GM04503 (cell line): Measurements from ENCODE around the gene BRINP2.
A peak's percentile ranks its signal among the peaks of the same experiment; 100 is the strongest.

Source experiments
- DNase-seq: peaks from one replicate; pipeline ENCODE4 v3.0.0-alpha.2; 2012; ENCODE audit warnings: low read depth

The BRINP2 gene

DNA sequence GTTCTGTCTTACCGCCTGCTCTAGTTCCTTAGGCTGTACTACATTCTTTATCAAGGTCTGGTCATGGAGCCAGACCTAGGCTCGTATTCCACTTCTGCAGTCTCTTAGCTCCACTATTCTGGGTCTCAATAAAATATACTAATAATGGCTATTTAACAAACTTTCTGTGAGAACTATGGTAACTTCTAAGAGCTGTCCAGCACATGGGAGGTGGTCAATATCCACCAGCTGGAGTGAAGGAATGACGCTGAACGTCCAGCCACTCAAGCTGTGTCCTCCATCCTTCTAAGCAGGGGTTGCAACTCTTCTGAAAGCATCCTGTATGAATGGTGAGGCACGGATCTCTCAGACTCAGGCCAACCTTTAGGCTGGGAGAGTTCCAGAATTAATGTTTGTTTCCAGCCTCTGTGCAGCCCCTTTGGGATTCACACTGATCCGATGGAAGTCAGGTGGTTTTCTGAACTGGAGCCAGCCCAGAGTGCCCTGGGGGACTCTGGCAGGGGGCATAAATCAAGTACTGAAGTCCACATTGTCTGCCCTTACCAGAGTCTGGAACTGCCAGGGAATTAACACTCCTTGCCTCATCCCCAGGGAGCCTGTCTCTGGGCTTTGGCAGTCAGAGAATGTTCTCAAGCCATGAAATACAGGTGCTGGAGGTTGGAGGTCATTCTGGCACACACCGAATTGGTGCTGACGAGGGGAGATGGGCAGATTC is 57.4 kb downstream of the BRINP2 start:
- no peak for DNase-seq

DNA sequence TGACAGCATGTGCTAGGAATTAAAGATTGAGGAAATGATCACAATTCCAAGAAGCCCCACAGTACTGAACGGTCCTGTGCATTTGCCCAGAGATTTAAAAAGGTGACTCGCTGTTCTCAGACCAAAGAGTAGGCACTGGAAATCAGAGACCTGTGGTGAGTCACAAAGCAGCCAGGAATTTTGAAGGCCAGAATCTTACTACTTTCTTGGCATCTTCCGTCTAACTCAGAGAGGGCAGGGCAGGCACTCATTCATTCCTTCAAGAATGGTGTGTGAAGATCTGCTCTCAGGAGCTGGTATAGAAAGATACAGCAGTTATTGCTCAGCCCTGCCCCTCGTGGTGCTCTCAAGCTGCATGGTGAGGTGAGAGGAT is 57.9 kb downstream of the BRINP2 start:
- no peak for DNase-seq

DNA sequence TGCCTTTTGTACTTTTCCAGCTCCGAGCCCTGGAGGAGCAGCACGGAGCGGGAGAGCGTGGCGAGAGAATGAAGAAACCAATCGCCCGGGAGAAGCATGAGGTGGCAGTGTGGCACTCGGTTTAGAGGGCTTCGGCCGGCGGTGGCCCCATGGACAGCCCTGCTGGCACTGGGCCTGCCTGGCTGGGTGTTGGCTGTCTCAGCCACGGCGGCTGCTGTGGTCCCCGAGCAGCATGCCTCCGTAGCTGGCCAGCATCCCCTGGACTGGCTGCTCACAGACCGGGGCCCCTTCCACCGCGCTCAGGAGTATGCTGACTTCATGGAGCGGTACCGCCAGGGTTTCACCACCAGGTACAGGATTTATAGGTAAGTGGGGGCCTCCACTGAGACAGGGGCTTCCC is 59.0 kb downstream of the BRINP2 start:
- no peak for DNase-seq

DNA sequence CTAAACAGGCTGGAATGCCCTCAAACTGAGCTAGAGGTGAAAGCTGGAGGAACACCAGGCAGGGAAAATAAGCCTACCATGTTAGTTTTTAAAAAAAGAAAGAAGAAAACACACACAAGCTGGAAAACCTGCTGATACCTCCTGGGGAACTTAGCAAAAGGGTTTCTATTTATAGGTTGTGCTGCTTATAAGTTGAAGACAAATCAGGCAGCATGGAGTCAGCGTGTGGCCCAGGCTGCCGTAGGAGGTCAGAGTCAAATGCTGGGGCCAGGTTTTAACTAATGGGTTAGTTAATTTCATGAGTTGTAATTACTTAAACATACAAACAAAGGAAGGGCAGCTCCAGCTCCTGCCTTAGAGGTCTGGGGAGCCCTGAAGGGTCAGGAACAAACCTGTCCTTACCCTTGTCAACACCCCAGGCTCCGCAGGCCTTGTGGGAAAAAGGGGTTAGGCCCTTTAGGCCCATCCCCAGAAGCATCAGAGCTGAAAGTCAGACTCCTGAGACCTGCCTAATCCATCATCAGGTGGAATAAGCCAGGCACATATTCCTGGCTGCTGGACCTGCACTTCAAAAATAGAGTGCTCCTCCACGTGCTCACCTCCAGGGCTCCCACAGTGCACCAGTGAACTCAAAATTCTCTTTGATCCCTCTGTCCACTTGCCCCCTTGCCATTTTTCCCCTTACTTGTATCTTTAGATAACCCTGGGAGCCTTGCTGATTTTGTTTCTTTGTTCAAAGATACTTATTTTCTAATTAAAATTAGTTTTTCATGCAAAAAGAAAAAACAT is 59.7 kb downstream of the BRINP2 start:
- DNase-seq = no peak

DNA sequence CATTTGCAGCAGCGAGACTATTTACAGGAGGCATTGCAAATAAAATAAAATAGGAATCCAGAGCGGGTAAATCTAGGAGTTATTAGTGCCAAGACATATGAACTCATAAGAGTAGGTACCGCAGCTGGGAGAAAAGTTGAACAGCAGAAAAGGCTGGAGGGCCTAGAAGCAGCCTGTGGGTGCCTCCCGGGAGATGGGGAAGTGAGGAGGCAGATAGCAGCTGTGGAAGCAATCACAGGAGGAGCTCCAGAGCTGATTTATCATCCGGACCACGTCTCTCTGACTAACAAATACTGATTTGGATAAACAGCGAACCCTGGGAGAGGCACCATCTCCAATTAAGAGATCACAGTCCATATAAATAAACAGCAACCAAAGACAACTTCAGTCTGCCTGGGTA is 64.6 kb downstream of the BRINP2 start:
- DNase-seq = no peak

DNA sequence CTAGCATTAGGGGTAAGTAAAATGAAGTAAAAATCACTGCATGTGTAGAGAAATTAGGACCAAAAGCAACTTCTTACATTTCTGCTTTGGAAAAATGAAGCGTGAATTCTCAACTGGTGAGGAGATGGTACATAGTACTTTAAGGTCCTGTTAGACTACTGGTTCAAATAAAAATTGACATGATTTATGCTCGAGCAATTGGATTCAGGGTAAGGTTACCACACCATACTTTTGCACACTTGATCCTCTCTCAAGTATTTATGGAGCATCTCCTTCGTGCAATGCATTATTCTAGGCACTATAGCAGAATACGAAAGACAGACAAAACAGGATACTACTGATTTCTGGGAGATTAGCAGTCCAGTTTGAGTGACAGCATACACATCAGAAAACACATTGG is 66.2 kb downstream of the BRINP2 start:
- DNase-seq = no peak

DNA sequence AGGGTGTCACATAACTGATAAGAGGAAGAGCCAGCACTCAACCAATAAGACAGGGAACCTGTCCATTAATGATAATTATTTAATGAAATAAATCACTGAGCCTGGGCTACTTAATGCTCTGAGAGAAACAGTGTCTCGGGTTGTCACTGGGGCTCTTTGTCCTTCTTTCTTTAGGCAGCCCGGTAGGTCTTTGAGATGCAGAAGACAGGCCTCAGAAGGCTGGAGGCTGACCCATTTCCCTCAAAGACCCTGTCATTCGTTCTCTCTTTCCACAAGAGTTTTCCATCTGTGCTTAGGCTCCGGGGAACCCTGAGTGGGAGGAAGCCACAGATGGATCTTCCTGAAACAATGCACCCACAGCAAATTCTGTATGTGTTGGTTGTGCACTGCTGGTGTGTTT is 68.2 kb downstream of the BRINP2 start:
- no peak for DNase-seq

DNA sequence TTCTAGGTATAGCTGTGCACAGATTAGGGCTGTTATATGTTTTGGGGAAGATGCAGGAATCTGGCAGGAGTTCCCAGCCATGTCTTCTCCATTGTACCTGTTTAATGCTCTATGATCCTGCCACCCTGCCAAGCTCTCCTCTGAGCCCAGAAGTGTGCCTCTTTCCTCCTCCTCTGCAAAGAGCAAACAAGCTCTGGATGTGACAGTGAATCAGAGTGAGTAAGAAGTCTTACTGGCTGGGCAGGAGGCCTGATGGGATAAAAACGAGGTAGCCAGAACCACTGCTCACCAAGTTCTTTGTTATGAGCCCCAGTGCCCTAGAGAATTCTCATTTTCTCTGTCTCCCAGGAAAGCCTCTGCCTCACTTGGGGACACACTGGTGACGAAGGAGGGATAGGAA is 69.0 kb downstream of the BRINP2 start:
- DNase-seq = no peak

DNA sequence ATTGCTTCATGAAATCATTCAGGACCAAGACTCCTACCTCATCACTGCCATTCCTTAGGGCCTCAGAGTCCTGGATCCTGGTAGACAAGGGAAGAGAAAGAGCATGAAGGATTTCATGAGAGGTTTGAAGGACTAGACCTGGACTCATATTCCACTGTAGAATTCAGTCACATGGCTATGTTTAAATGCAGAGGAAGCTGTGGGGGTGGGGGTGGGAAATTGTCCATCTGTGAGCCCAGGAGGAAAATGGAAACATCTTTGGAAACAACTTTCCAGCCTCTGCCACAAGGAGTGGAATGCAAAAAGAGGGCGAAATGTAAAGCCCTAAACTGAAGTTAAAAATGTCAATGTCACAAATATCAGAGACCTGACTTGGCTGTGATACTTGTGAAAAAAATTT is 73.0 kb downstream of the BRINP2 start:
- no peak for DNase-seq

DNA sequence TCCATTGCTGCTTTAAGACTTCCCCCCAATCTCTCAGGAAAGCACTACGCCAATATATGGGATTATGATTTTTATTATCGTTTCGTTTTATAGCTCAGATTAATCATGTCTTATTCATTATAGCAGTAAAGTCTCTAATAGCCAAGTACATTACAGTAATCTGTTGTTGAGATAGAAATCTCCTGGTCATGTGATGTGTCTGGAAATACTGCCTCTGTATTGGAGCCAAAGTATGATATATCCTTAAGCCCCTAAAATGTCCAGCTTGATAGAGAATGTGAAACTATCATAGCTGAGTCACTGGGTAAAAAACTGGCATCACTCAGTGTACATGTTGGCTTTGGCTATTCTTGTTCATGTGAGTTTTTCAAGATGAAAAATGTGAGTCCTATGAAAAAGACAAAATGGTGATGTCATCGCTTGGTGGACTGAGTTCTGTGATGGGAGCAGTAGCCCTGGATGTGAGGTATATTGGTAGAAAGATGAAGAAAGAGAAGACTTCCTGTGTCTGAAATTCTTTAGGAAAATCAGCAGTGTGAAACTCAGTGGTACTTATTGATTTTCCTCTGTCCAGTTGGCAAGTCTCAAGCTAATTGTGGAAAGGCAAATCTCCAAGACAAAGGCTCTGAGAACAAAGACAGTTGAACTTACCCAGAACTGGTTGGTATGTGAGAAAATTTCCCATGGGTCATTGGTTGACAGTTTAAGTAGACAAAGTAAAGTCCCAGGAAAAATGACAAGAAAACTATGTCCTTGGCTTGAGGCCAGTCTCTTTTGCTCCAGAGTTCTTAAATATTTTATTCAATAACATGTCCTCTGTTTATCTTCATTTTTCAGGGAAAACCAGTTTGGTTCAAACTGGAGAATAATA is 76.2 kb downstream of the BRINP2 start:
- DNase-seq = no peak

DNA sequence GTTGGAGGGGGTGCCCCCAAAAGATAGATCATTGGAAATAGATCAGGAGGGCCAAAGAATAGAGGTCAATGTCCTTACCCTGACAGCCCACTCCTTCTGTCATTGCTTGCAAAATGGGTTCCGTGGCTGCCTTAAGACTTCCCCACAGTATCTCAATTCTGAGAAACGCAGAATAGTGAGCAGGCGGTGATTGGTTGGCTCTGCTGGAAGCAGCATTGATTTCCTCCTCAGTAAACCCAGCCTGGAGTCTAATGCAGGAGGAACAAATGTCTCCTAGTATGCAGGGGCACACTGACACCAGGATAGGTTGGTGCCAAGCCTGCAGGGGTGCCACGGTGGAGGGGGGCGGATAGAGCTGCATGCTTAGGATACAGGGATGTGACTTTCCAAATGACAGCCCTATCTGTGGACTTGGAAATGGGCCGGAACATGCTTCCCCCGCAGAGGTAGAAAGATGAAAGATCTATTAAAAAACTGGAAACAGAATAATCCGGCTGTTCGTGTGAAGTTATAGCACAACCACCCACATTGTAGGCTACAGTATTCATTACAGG is 76.9 kb downstream of the BRINP2 start:
- DNase-seq = no peak

DNA sequence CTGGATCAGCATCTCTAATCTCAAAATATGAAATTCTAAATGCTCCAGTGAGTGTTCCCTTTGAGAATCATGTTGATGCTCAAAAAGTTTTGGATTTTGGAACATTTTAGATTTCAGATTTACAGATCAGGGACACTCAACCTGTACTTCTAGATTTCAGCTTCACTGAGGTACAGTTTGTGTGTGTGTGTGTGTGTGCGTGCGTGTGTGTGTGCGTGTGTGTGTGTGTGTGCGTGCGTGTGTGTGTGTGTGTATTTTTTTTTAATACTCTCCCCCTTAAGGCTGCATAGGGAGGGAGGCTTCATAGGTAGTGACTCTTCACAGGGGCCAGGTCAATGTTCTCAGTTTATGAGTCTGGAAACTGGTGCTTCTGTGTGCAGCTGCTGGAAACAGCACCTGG is 77.5 kb downstream of the BRINP2 start:
- no peak for DNase-seq

DNA sequence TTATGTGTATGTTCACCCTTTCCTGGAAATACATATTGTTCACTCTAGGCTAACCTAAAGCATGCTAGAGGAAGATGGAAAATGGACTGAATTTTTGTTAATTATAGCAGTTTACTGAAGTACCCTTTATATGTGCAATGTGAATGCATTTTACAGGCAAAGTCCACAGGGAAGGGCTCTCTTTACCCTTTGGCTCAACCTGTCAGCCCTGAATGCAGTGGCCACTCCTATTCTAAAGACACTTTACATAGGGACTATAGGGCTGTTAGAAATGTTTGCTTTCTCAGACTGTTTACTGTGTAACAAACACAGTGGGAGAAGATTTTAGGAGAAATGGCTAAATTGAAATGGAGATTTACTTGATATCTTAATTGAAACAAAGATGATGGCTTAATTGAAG is 78.5 kb downstream of the BRINP2 start:
- DNase-seq = no peak

DNA sequence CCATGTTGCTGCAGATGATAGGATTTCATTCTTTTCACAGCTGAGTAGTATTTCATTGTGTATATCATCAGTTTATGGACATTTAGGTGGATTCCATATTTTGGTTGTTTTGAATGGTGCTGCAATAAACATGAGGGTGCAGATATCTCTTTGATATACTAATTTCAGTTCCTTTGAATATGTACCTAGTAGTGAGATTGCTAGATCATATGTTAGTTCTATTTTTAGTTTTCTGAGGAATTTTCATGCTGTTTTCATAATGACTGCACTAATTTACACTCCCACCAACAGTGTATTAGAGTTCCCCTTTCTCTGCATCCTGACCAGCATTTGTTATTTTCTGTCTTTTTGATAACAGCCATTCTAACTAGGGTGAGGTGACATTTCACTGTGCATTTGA is 82.1 kb downstream of the BRINP2 start:
- DNase-seq = no peak

DNA sequence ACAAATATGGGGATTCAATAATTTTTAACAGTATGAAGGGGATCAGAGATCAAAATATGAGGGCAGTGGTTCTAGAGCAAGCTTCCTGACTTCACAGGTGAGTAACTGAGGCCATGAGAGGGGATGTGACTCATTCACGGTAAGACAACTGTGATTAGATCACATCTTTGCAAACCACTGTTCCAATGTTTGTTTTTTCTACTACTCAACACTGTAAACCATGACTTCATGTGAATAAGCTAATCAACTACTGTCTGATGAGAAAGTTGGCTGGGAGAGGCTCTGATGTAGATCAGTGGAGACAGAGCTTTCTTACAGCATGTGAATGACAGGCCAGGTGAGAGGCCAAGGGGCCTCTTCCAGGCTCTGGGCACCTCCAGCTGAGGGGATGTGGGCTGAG is 84.7 kb downstream of the BRINP2 start:
- DNase-seq = no peak

DNA sequence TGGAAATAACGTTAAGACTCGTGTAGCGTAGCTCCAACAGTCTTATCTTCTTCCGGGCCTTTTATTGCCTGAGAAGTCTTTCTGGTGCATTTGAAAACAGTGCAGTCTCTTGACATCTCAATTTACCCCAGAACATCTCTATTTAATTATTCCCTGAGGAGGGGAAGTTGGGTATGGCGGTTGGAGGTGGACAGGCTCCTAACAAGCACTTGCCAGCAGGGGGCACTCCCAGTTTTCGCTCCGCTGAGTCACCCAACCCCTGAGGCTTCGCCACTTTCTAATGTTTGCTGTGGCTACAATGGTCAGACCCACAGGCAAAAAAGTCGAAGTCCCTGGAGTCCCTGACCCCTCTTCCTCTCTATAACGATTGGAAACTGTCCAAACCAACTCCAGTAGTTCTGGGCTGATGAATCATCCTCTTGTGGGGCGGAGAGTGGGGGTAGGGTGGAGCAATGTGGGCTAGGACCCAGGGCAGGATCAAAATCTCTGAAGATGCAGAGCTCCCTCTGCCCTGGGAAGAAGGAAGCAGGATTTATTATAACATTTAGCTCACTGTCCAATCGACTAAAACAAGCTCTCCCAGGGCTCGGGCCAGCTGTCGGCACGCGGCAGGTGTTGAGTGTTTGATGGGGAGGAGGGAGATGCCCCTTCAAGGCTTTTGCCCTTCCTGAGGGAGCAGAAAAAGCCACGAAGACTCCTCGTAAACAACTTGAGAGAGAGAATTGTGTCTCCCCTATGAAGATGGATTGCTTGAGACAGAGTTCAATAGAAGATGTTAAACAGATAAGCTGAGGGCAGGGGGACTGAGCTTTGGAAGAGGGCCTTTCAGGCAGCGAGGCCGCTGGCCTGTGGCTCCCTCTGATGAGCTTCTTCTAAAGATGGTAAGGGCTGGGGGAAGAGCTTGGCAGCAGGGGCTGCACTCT is 85.7 kb downstream of the BRINP2 start:
- DNase-seq = peak; percentile 17

DNA sequence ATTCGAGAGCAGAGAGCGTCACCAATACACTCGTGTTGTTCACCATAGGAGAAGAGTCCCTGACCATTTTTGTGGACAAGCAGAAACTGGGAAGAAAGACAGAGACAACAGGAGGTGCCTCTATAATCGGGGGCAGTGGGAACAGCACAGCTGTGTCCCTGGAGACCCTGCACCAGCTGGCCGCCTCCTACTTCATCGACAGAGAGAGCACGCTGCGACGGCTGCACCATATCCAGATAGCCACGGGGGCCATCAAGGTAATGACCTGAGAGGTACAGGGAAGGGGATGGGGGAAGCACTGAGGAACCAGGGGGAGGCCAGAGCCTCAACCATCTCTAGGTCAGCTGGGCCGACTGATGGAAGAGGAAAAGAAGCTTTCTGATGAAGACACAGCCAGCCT is 86.4 kb downstream of the BRINP2 start:
- no peak for DNase-seq

DNA sequence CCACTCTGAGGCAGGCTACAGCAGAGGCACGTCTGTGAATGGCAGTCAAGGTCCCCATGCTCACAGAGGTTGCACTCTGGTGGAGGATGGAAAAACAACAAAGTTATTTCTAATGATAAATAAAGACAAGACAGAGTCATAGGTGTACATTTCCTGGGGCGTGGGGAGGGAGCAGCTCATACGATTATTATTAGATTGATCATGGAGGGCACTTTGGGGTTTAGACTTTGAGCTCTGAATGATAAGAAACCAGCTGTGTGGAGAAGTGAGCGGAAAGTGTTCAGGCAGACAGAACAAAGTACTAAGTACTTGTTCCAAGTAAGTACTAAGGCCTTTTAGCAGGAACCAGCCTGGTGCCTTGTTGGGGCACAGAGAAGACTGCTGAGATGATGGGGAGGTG is 86.8 kb downstream of the BRINP2 start:
- no peak for DNase-seq

DNA sequence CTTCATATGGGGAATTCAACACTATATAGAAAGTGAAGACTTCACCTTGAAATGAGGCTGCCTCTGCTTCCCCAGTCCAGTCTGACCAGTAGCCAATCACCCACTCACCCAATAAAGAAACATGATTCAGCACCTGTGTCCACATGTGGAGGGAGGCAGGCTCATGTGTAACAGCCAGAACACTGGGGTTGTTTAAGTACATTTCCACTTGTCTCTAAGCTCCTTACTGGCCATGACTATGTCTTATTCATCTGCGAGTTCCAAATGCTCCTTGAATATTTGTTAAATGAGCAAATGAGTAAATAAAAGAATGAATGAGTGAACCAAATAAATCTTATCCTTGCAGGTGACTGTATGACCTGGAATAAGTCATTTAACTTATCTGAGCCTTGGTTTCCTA is 100.1 kb downstream of the BRINP2 start:
- no peak for DNase-seq

DNA sequence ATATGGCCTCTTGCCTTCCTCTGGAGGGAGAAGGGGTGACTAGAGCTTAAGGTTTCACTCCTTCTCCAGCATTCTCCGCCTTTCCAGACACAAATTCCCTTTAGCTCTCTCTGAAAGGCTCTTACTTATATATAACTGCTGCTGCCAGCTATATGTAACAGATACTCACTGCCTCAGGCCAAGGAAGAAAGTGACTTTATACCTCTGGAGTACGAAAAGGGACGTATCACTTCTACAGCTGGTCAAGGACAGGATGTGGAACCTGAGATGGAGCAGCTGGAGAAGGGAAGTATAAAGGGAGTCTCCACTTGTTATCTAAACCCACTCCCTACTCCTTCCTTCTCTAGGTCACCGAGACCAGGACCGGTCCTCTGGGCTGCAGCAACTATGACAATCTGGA is 102.4 kb downstream of the BRINP2 start:
- no peak for DNase-seq

DNA sequence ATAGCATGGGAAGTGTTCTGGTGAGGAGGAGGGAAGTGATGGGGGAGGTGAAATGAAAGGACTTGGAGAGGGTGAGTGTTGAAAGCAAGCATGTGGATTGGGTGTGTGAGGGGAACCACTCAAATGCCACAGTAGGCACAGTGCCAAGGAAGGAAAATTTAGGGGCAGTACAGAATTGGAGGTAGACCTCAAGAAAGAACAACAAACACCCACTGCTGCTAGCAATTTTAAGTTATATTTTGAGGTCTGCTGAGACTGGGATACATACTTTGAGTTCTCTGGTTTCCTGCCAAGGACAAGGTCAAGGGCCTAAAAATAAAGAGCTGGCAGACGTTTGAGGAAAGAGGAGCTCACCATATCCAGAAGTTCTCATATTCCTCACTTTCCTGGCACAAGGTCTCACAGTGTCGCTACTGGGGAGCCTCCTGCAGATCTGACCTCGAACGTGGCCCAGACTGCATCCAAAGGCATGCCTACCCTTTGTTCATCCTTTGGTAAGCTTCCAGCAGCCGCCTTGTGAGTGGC is 104.0 kb downstream of the BRINP2 start:
- DNase-seq = peak; percentile 55
